ENCODE measurements around the gene TNPO1. TPM values are rescaled to one million over a fixed set of nuclear protein-coding genes. Genes with fewer than 3 reads are reported as not detected.

Gene TNPO1
- total and polyA plus RNA-seq, 9 of the 15 experiments (the other 6 are each of a cell fraction or from before 2014, with no cell fraction given), result 20.8 to 176 (median 97.9) TPM

Small RNA genes within 50 kb of the gene (microRNA-seq; reads per million reads assigned to microRNA genes)
- 1.9 reads per million, percentile 26 among the genes with 10 or more reads in this experiment for gene MIR4804 (ENCODE audit: borderline microRNAs expressed)

Small RNA genes within 50 kb of the gene (small RNA-seq; reads per million reads assigned to genes)
- 0.48 reads per million, percentile 21 among the genes with 10 or more reads in this experiment for gene MIR4804
- gene RF00019, result not detected

Other genes starting within 250 kb of the TNPO1 start
- 3.9 and 6.5 TPM in 2 replicates for gene FCHO2, start 139.4 kb downstream of the TNPO1 start, total RNA-seq (2014; rRNA removed)
- 9.1 and 11.0 TPM in 2 replicates for gene FCHO2, start 139.4 kb downstream of the TNPO1 start, total RNA-seq (2014; rRNA removed; fragmentation: Illumina TruSeq; extraction: Trizol)
- 6.9 and 8.3 TPM in 2 replicates for gene FCHO2, start 139.4 kb downstream of the TNPO1 start, total RNA-seq (2015; rRNA removed; fragmentation: Illumina TruSeq; extraction: Trizol)
- 12.2 and 12.4 TPM in 2 replicates for gene FCHO2, start 139.4 kb downstream of the TNPO1 start, total RNA-seq (2021)
- 12.2 and 13.4 TPM in 2 replicates for gene FCHO2, start 139.4 kb downstream of the TNPO1 start, polyA plus RNA-seq (2011; rRNA removed)
- 6.5 and 9.6 TPM in 2 replicates for gene FCHO2, start 139.4 kb downstream of the TNPO1 start, polyA plus RNA-seq (2014; fragmentation: Illumina TruSeq; extraction: Trizol)
- 1 to 10 TPM; 4.4 to 5.1 TPM for gene FCHO2, start 139.4 kb downstream of the TNPO1 start, polyA plus RNA-seq (2014; fragmentation: Nextera tagmentation; extraction: Ambion mirVana)
- gene FCHO2, start 139.4 kb downstream of the TNPO1 start, polyA plus RNA-seq (2014; rRNA removed), result 5.4 and 5.5 TPM in 2 replicates